ENCODE measurements around the gene NEUROG1. TPM values are rescaled to one million over a fixed set of nuclear protein-coding genes. Genes with fewer than 3 reads are reported as not detected.
A peak's percentile ranks its signal among the peaks of the same experiment; 100 is the strongest.
"Not testable (repeated sequence)": the region's sequence is repeated elsewhere in the genome, so short reads cannot be mapped to it uniquely, and the experiment has no call there.

NEUROG1 gene
- total RNA-seq, 1 experiment from 2014 or later = not detected

- Histone ChIP-seq H3K79me2 (ENCODE audit: low read length) (no peaks in the 10 kb centered on the region), H3K27ac (ENCODE audit: low read length) (no peak overlapping the region), H3K27me3 (ENCODE audit: low read length) (0 out of 2 replicates have a peak, but pooled peaks cover 2% of the 10 kb centered on the region), H3K9me2 (replicated peaks; ENCODE audit: insufficient read depth, low read length) (no peaks in the 10 kb centered on the region), H3K9ac (ENCODE audit: low read length) (no peak overlapping the region), H3K36me3 (ENCODE audit: insufficient read depth, low read length) (no peaks in the 10 kb centered on the region), H3K4me2 (ENCODE audit: low read depth, low read length, poor library complexity, severe bottlenecking) (no peak overlapping the region), H3K4me1 (ENCODE audit: low read length) (no peaks in the 10 kb centered on the region), H4K20me1 (ENCODE audit: insufficient read depth, low read depth, low read length) (no peaks in the 10 kb centered on the region), H3K9me3 (ENCODE audit: low read length) (no peaks in the 10 kb centered on the region), H3K4me3 (ENCODE audit: low read length) (no peak overlapping the region), H2AFZ (ENCODE audit: low read length) (no peak overlapping the region)
- DNase-seq = no peak
Measured at GRCh38 chr5:135503871-135504270, 31.9 kb downstream of the NEUROG1 start.

DNA sequence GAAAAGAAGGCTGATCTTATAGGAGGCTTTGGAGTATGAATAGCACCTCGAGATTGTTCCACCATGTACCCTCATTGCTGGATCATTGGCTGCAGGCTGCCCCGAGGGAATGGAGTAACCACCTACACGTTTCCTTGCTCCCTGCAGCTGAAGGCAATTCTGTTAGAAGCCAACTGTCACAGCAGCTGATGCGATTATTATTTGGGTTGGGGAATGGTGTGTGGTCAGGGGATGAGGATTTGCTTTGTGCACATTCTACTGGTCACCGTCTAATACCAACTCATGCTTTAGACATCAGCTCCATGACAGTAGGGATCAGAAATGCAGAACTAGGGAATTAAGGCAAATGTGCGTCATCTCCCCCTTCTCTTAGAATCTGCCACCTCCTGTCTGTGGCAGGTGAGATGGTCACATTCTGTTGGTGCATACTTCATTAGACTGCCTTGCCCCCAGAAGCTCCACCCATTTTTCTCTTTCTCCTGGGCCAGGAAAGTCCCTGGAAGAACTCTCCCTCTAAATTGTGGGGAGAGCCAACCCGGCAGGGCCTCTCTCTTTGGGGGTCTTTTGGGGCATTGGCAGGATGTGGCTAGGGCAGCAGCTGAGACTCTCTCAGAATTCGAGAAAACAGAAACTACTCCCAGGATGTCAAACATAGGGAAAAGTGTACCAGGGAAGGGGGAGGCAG, 32.8 kb downstream of the NEUROG1 start:
- Histone ChIP-seq H3K4me3 (ENCODE audit: low read length) (no peak overlapping the region), H2AFZ (ENCODE audit: low read length) (no peak overlapping the region), H3K36me3 (ENCODE audit: insufficient read depth, low read length) (no peaks in the 10 kb centered on the region), H3K27me3 (ENCODE audit: low read length) (0 out of 2 replicates have a peak, but pooled peaks cover 2% of the 10 kb centered on the region), H3K79me2 (ENCODE audit: low read length) (no peaks in the 10 kb centered on the region), H4K20me1 (ENCODE audit: insufficient read depth, low read depth, low read length) (no peaks in the 10 kb centered on the region), H3K27ac (ENCODE audit: low read length) (no peak overlapping the region), H3K9me3 (ENCODE audit: low read length) (no peaks in the 10 kb centered on the region), H3K9ac (ENCODE audit: low read length) (no peak overlapping the region), H3K9me2 (replicated peaks; ENCODE audit: insufficient read depth, low read length) (no peaks in the 10 kb centered on the region), H3K4me2 (ENCODE audit: low read depth, low read length, poor library complexity, severe bottlenecking) (no peak overlapping the region), H3K4me1 (ENCODE audit: low read length) (no peaks in the 10 kb centered on the region)
- DNase-seq = no peak

GRCh38 chr5:135501965-135502364, 33.8 kb downstream of the NEUROG1 start:
- Histone ChIP-seq H2AFZ (ENCODE audit: low read length) (no peak overlapping the region), H3K4me1 (ENCODE audit: low read length) (no peaks in the 10 kb centered on the region), H3K27me3 (ENCODE audit: low read length) (0 out of 2 replicates have a peak, but pooled peaks cover 2% of the 10 kb centered on the region), H4K20me1 (ENCODE audit: insufficient read depth, low read depth, low read length) (no peaks in the 10 kb centered on the region), H3K36me3 (ENCODE audit: insufficient read depth, low read length) (no peaks in the 10 kb centered on the region), H3K4me2 (ENCODE audit: low read depth, low read length, poor library complexity, severe bottlenecking) (no peak overlapping the region), H3K79me2 (ENCODE audit: low read length) (no peaks in the 10 kb centered on the region), H3K9me2 (replicated peaks; ENCODE audit: insufficient read depth, low read length) (no peaks in the 10 kb centered on the region), H3K27ac (ENCODE audit: low read length) (no peak overlapping the region), H3K9me3 (ENCODE audit: low read length) (no peaks in the 10 kb centered on the region), H3K9ac (ENCODE audit: low read length) (no peak overlapping the region), H3K4me3 (ENCODE audit: low read length) (no peak overlapping the region)
- DNase-seq = no peak

- Histone ChIP-seq H3K4me2 (ENCODE audit: low read depth, low read length, poor library complexity, severe bottlenecking) (no peak overlapping the region), H3K9ac (ENCODE audit: low read length) (no peak overlapping the region), H3K27ac (ENCODE audit: low read length) (no peak overlapping the region), H3K9me3 (ENCODE audit: low read length) (no peaks in the 10 kb centered on the region), H3K27me3 (ENCODE audit: low read length) (0 out of 2 replicates have a peak, but pooled peaks cover 2% of the 10 kb centered on the region), H3K9me2 (replicated peaks; ENCODE audit: insufficient read depth, low read length) (no peaks in the 10 kb centered on the region), H3K79me2 (ENCODE audit: low read length) (no peaks in the 10 kb centered on the region), H2AFZ (ENCODE audit: low read length) (no peak overlapping the region), H3K36me3 (ENCODE audit: insufficient read depth, low read length) (no peaks in the 10 kb centered on the region), H4K20me1 (ENCODE audit: insufficient read depth, low read depth, low read length) (no peaks in the 10 kb centered on the region), H3K4me1 (ENCODE audit: low read length) (no peaks in the 10 kb centered on the region), H3K4me3 (ENCODE audit: low read length) (no peak overlapping the region)
- DNase-seq = no peak
Measured at GRCh38 chr5:135498637-135498995, 37.1 kb downstream of the NEUROG1 start.

GRCh38 chr5:135497971-135498636, 37.7 kb downstream of the NEUROG1 start:
- Histone ChIP-seq H3K79me2 (ENCODE audit: low read length) (no peaks in the 10 kb centered on the region), H4K20me1 (ENCODE audit: insufficient read depth, low read depth, low read length) (no peaks in the 10 kb centered on the region), H3K4me3 (ENCODE audit: low read length) (no peak overlapping the region), H3K9me2 (replicated peaks; ENCODE audit: insufficient read depth, low read length) (no peaks in the 10 kb centered on the region), H3K27ac (ENCODE audit: low read length) (no peak overlapping the region), H3K4me2 (ENCODE audit: low read depth, low read length, poor library complexity, severe bottlenecking) (no peak overlapping the region), H3K27me3 (ENCODE audit: low read length) (0 out of 2 replicates have a peak, but pooled peaks cover 2% of the 10 kb centered on the region), H2AFZ (ENCODE audit: low read length) (no peak overlapping the region), H3K36me3 (ENCODE audit: insufficient read depth, low read length) (no peaks in the 10 kb centered on the region), H3K9ac (ENCODE audit: low read length) (no peak overlapping the region), H3K9me3 (ENCODE audit: low read length) (no peaks in the 10 kb centered on the region), H3K4me1 (ENCODE audit: low read length) (no peaks in the 10 kb centered on the region)
- no peak for DNase-seq

- H3K79me2 ChIP-seq (ENCODE audit: low read length); H3K4me2 ChIP-seq (ENCODE audit: low read depth, low read length, poor library complexity, severe bottlenecking); H3K4me3 ChIP-seq (ENCODE audit: low read length); H3K9me2 ChIP-seq (replicated peaks; ENCODE audit: insufficient read depth, low read length); H2AFZ ChIP-seq (ENCODE audit: low read length); H3K27me3 ChIP-seq (ENCODE audit: low read length); H3K4me1 ChIP-seq (ENCODE audit: low read length); H3K27ac ChIP-seq (ENCODE audit: low read length); H3K9me3 ChIP-seq (ENCODE audit: low read length); H3K9ac ChIP-seq (ENCODE audit: low read length); H4K20me1 ChIP-seq (ENCODE audit: insufficient read depth, low read depth, low read length); H3K36me3 ChIP-seq (ENCODE audit: insufficient read depth, low read length): not testable (repeated sequence)
- DNase-seq = peak; percentile 45
Measured at GRCh38 chr5:135495531-135495930, 40.2 kb downstream of the NEUROG1 start.

GRCh38 chr5:135494196-135494595, 41.6 kb downstream of the NEUROG1 start:
- no peak overlapping the region for H3K4me2 ChIP-seq (ENCODE audit: low read depth, low read length, poor library complexity, severe bottlenecking)
- no peaks in the 10 kb centered on the region for H4K20me1 ChIP-seq (ENCODE audit: insufficient read depth, low read depth, low read length)
- DNase-seq = no peak
- no peaks in the 10 kb centered on the region for H3K79me2 ChIP-seq (ENCODE audit: low read length)
- no peak overlapping the region for H3K4me3 ChIP-seq (ENCODE audit: low read length)
- no peaks in the 10 kb centered on the region for H3K36me3 ChIP-seq (ENCODE audit: insufficient read depth, low read length)
- H3K9me3 ChIP-seq (ENCODE audit: low read length) = no peaks in the 10 kb centered on the region
- H3K27ac ChIP-seq (ENCODE audit: low read length) = no peak overlapping the region
- no peak overlapping the region for H2AFZ ChIP-seq (ENCODE audit: low read length)
- no peaks in the 10 kb centered on the region for H3K27me3 ChIP-seq (ENCODE audit: low read length)
- H3K9me2 ChIP-seq (replicated peaks; ENCODE audit: insufficient read depth, low read length) = no peaks in the 10 kb centered on the region
- H3K4me1 ChIP-seq (ENCODE audit: low read length) = no peaks in the 10 kb centered on the region
- H3K9ac ChIP-seq (ENCODE audit: low read length) = no peak overlapping the region

DNA sequence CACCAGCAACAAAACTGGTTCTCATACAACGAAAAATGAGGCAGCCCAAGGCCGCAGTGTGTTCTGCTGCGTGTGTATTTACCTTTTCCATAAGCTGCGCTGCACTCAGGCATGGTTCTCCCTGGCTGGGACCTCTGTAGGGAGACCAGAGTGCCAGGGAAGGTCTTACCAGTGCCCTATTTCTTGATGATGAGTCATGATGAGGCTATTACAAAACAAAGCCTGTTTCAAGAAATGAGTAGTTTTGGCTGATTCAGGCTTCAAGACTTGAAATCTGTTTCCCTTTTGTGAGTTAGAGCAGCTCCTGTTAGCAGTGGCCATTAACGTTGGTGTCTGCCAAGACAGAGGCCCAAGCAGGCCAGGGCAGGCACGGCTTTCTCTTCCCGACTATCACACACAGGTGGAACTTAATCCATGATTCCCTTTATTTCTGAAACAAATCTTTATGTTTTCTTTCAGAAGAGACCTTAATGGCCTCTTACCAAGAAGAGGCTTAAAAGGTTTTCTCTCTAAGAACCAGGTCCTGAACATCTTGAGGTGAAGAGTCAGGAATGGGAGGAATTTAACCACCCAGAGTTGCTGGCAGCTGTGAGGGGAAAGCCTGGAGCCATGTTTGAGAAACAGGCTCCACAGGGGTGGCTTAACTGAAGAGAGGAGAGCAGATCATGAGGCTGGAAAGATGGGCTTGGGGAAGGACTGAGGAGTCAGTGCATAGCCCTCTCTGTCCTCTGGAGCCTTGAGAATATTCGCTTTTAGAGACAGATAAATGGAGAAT, 42.2 kb downstream of the NEUROG1 start:
- H4K20me1 ChIP-seq (ENCODE audit: insufficient read depth, low read depth, low read length) = no peaks in the 10 kb centered on the region
- no peak overlapping the region for H3K9ac ChIP-seq (ENCODE audit: low read length)
- H3K9me2 ChIP-seq (replicated peaks; ENCODE audit: insufficient read depth, low read length) = no peaks in the 10 kb centered on the region
- H2AFZ ChIP-seq (ENCODE audit: low read length) = no peak overlapping the region
- no peak overlapping the region for H3K27ac ChIP-seq (ENCODE audit: low read length)
- no peaks in the 10 kb centered on the region for H3K36me3 ChIP-seq (ENCODE audit: insufficient read depth, low read length)
- no peak overlapping the region for H3K4me3 ChIP-seq (ENCODE audit: low read length)
- no peaks in the 10 kb centered on the region for H3K4me1 ChIP-seq (ENCODE audit: low read length)
- DNase-seq = no peak
- no peaks in the 10 kb centered on the region for H3K79me2 ChIP-seq (ENCODE audit: low read length)
- no peak overlapping the region for H3K4me2 ChIP-seq (ENCODE audit: low read depth, low read length, poor library complexity, severe bottlenecking)
- no peaks in the 10 kb centered on the region for H3K27me3 ChIP-seq (ENCODE audit: low read length)
- no peaks in the 10 kb centered on the region for H3K9me3 ChIP-seq (ENCODE audit: low read length)
